D341Med (cell line): ENCODE measurements around the gene AHCY.
"Not testable (repeated sequence)": the region's sequence is repeated elsewhere in the genome, so short reads cannot be mapped to it uniquely, and the experiment has no call there.

Experiments
- DNase-seq: peaks from one replicate; pipeline ENCODE4 v3.0.0; 2012; ENCODE audit warnings: low spot score

Gene AHCY

GRCh38 chr20:34302723-34303533 is at the start of gene AHCY:
AHCY (minus strand) TSS chr20:34303355; CDS start chr20:34303270, 85 bp downstream.
- peak; percentile 95 for DNase-seq

GRCh38 chr20:34350095-34350494 is 46.9 kb upstream of the AHCY start:
- no peak for DNase-seq

- DNase-seq = no peak
Measured at GRCh38 chr20:34347571-34347970, 44.4 kb upstream of the AHCY start.

DNA sequence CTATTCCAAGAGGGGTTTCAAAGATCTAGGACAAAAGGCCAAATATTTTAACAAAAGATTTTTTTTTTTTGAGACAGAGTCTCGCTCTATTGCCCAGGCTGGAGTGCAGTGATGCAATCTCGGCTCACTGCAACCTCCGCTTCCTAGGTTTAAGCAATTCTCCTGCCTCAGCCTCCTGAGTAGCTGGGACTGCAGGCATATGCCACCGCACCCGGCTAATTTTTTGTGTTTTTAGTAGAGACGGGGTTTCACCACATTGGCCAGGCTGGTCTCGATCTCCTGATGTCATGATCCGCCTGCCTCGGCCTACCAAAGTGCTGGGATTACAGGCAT is 43.3 kb upstream of the AHCY start:
- not testable (repeated sequence) for DNase-seq

- DNase-seq = not testable (repeated sequence)
Measured at GRCh38 chr20:34345839-34346532, 42.8 kb upstream of the AHCY start.

GRCh38 chr20:34345402-34345736 is 42.2 kb upstream of the AHCY start:
- DNase-seq = no peak

DNA sequence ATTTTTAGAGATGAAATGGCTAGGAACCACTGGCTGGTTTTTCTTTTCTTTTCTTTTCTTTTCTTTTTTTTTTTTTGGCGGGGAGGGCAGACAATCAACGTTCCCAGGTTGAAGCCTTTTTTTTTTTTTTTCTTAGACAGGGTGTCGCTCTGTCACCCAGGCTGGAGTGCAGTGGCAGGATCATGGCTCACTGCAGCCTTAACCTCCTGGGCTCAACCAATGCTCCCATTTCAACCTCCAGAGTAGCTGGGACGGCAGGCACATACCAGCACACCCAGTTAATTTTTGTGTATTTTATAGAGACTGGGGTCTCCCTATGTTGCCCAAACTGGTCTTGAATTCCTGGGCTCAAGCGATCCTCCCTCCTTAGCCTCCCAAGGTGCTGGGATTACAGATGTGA is 41.1 kb upstream of the AHCY start:
- no peak for DNase-seq

- no peak for DNase-seq
Measured at GRCh38 chr20:34343458-34344211, 40.5 kb upstream of the AHCY start.

DNA sequence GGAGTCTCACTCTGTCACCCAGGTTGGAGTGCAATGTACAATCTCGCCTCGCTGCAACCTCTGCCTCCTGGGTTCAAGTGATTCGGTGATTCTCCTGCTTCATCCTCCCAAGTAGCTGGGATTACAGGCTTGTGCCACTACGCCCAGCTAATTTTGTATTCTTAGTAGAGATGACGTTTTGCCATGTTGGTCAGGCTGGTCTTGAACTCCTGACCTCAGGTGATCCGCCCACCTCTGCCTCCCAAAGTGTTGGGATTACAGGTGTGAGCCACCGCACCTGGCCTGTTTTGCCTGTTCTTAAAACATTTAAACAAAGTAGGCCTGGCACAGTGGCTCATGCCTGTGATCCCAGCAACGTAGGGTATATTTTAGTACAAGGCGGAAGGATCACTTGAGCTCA is 38.0 kb upstream of the AHCY start:
- DNase-seq = not testable (repeated sequence)

GRCh38 chr20:34340726-34341125 is 37.6 kb upstream of the AHCY start:
- DNase-seq = not testable (repeated sequence)

DNA sequence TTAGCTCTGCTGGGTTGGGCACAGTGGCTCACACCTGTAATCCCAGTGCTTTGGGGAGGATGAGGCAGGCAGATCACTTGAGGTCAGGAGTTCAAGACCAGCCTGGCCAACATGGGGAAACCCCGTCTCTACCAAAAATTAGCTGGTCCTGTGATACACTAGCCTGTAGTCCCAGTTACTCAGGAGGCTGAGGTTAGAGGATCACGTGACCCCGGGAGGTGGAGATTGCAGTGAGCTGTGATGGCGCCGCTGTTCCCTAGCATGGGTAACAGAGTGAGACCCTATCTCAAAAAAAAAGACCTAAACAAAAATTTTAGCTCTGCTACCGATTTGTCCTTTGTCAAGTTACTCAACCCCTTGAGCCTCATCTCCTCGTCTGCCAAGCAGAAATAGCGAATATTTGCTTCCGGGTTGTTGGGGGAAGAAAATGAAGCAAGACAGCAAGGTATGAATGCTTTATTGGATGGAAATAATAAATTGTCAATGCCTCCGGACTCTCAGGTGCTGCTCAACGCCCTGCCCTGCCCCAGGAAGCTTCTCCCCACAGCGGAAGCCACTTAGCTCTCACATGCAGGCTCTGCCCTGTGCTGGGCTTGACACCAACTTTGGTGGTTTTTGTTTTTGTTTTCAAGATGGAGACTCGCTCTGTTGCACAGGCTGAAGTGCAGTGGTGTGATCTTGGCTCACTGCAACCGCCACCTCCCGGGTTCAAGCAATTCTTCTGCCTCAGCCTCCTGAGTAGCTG is 35.0 kb upstream of the AHCY start:
- DNase-seq = no peak

GRCh38 chr20:34337544-34337943 is 34.4 kb upstream of the AHCY start:
- DNase-seq = no peak

DNA sequence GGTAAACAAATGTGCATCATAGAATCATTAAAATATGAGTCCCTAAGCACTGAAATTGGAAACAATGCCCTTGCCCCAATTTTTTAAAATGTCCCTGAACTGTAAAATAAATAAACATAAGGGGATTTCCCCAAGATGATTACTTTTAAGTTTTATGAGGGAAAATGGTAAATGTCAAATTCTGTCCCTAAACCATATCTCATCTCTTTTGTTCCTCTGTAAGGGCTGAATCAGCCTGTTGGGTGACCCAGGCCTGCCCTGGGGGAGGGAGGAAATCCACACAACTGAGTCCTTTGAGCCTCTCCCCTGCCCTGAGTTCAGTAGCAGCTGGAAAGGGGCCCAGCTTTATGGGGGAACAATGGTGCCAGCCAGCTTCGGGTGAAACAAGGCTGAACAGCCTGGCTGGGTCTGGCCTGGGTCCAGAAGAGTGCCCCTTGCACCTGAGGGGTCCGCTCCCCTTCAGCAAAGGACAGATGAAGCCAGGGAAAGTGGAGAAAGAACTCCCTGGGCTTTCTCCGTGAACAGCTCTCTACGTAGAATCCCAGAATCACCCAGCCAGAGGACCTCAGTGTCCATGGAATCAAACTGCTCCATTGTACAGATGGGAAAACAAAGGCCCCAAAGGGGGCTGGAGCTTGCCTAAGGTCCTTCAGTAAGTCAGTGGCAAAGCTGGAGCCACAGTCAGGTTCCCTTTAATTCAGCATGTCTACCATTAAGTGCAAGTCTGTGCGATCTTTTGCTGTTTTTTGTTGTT is 31.7 kb upstream of the AHCY start:
- DNase-seq = no peak

- no peak for DNase-seq
Measured at GRCh38 chr20:34333786-34334185, 30.6 kb upstream of the AHCY start.

- no peak for DNase-seq
Measured at GRCh38 chr20:34332262-34332920, 29.2 kb upstream of the AHCY start.

DNA sequence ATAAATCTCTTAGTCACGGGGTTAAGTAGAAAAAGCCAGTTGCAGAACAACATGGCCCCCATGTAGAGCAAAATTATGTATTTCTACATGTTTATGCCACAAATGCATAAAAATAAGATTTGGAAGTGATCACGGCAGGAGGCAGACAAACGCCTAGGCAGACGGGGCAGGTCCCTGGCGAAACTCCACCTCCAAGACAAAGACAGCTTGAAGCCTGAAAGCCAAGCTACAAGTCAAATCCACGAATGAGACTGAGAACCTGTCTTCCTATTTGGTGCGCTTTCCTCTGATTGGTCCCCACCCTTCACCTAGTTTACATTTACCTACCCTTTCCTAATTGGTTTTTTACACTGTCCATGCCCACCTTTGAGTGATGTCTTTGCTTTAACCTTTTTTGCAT is 28.7 kb upstream of the AHCY start:
- DNase-seq = no peak

- DNase-seq = not testable (repeated sequence)
Measured at GRCh38 chr20:34330861-34331544, 27.8 kb upstream of the AHCY start.

- no peak for DNase-seq
Measured at GRCh38 chr20:34328928-34329677, 25.9 kb upstream of the AHCY start.

DNA sequence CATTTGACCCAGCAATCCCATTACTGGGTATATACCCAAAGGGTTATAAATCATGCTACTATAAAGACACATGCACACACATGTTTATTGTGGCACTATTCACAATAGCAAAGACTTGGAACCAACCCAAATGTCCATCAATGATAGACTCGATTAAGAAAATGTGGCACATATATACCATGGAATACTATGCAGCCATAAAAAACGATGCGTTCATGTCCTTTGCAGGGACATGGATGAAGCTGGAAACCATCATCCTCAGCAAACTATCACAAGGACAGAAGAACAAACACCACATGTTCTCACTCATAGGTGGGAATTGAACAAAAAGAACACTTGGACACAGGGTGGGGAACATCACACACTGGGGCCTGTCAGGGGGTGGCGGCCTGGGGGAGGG is 25.1 kb upstream of the AHCY start:
- DNase-seq = not testable (repeated sequence)

DNA sequence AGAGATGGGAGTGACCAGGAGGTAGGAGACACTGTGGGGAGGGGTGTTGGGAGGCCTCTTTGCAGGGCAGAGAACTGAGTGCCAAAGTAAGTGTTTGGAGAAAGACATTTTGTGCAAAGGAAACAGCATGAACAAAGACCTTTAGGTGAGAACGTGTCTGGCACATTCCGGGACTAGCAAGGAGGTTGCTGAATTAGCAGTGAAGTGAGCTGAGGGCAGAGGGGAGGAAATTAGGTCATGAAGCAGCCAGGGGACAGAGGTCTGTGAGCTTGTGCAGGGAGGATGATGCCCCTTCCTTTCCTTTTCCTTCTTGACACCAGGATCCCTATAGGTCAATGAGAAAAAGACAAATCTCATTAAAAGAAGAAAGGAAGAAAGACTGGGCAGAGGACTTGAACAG is 21.4 kb upstream of the AHCY start:
- no peak for DNase-seq
